ENCODE results near the gene SP1. TPM values are rescaled to one million over a fixed set of nuclear protein-coding genes. Genes with fewer than 3 reads are reported as not detected.

SP1 gene
- total and polyA plus RNA-seq, 9 of the 15 experiments (the other 6 are each of a cell fraction or from before 2014, with no cell fraction given), result 8.0 to 65.5 (median 41.6) TPM

DNA sequence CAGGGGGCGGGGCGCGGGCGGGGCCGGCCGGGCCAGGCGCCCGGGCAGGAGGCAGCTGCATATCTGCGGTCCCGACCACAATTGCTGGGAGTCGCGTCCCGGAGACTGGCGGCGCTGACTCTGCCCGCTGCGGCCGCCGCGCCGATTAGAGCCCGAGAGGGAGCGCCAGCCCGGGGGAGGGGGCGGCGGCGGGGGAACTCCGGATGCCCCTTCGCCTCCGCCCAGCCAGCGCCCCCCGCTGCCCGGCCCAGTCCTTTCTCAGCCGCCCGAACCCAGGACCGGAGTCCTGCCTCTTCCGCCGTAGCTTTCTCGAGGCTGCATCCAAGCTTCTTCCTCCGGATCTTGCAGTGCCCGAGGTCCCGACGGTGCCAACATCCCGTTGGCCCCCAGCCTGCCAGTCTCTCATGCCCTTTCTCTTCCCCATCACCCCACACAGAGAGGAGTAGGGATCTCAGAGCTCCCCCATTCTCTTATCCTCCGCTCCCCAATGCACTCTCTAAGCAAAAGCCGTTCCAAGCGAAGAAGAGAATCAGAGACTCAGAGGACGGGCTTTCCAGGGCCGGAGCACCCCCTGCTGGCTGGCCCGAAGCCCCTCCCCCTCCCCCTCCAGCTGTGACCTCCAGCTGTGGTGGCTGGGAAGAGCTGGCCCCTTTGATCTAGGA, 35.0 kb upstream of the SP1 start (continued):
- no peak for TF ChIP-seq PRMT5 (CRISPR knock-in tag; IDR thresholded peaks at IDR 0.05)
- TF ChIP-seq CBX3 (IDR thresholded peaks at IDR 0.05; ENCODE audit: borderline replicate concordance in 1 of 2, low read length in 2 of 2), result no peak
- TF ChIP-seq, protein P1, sequence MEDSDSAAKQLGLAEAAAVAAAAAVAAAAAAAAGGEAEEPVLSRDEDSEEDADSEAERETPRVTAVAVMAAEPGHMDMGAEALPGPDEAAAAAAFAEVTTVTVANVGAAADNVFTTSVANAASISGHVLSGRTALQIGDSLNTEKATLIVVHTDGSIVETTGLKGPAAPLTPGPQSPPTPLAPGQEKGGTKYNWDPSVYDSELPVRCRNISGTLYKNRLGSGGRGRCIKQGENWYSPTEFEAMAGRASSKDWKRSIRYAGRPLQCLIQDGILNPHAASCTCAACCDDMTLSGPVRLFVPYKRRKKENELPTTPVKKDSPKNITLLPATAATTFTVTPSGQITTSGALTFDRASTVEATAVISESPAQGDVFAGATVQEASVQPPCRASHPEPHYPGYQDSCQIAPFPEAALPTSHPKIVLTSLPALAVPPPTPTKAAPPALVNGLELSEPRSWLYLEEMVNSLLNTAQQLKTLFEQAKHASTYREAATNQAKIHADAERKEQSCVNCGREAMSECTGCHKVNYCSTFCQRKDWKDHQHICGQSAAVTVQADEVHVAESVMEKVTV (CRISPR knock-in tag; IDR thresholded peaks at IDR 0.05), result peak; percentile 86
- no peak for TF ChIP-seq DDX20 (tag; IDR thresholded peaks at IDR 0.05; ENCODE audit: low read depth)
- TF ChIP-seq, protein P2, sequence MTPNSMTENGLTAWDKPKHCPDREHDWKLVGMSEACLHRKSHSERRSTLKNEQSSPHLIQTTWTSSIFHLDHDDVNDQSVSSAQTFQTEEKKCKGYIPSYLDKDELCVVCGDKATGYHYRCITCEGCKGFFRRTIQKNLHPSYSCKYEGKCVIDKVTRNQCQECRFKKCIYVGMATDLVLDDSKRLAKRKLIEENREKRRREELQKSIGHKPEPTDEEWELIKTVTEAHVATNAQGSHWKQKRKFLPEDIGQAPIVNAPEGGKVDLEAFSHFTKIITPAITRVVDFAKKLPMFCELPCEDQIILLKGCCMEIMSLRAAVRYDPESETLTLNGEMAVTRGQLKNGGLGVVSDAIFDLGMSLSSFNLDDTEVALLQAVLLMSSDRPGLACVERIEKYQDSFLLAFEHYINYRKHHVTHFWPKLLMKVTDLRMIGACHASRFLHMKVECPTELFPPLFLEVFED (CRISPR knock-in tag; conservative IDR thresholded peaks at IDR 0.05), result 0 out of 2 replicates have a peak, but pooled peaks have one; percentile 54
- TF ChIP-seq PCBP1 (IDR thresholded peaks at IDR 0.05; ENCODE audit: low read depth, low read length, poor library complexity, severe bottlenecking), result no peak
- no peak; the same call in 1 of the 2 replicates for TF ChIP-seq MTA3 (IDR thresholded peaks at IDR 0.05; ENCODE audit: borderline replicate concordance)
- no peak for TF ChIP-seq ILF3 (IDR thresholded peaks at IDR 0.05; ENCODE audit: borderline replicate concordance)
- TF ChIP-seq SAFB (IDR thresholded peaks at IDR 0.05; ENCODE audit: borderline replicate concordance, low read depth, low read length), result no peak
- no peak for TF ChIP-seq ZNF184 (CRISPR knock-in tag; IDR thresholded peaks at IDR 0.05)
- TF ChIP-seq NR4A1 (CRISPR knock-in tag; IDR thresholded peaks at IDR 0.05), result no peak
- TF ChIP-seq NR4A1 (tag; IDR thresholded peaks at IDR 0.05), result no peak
- TF ChIP-seq JUNB (CRISPR knock-in tag; conservative IDR thresholded peaks at IDR 0.05), result no peak
- TF ChIP-seq POLR2H (tag; IDR thresholded peaks at IDR 0.05; ENCODE audit: low read depth), result no peak
- peak; percentile 94 for TF ChIP-seq DACH1 (IDR thresholded peaks at IDR 0.05; ENCODE audit: partially characterized antibody)
- TF ChIP-seq, protein P3, sequence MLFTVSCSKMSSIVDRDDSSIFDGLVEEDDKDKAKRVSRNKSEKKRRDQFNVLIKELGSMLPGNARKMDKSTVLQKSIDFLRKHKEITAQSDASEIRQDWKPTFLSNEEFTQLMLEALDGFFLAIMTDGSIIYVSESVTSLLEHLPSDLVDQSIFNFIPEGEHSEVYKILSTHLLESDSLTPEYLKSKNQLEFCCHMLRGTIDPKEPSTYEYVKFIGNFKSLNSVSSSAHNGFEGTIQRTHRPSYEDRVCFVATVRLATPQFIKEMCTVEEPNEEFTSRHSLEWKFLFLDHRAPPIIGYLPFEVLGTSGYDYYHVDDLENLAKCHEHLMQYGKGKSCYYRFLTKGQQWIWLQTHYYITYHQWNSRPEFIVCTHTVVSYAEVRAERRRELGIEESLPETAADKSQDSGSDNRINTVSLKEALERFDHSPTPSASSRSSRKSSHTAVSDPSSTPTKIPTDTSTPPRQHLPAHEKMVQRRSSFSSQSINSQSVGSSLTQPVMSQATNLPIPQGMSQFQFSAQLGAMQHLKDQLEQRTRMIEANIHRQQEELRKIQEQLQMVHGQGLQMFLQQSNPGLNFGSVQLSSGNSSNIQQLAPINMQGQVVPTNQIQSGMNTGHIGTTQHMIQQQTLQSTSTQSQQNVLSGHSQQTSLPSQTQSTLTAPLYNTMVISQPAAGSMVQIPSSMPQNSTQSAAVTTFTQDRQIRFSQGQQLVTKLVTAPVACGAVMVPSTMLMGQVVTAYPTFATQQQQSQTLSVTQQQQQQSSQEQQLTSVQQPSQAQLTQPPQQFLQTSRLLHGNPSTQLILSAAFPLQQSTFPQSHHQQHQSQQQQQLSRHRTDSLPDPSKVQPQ (CRISPR knock-in tag; IDR thresholded peaks at IDR 0.05; ENCODE audit: borderline replicate concordance), result no peak
- peak; percentile 81 for TF ChIP-seq POLR2G (IDR thresholded peaks at IDR 0.05; ENCODE audit: low read depth, low read length)
- TF ChIP-seq, protein P4, sequence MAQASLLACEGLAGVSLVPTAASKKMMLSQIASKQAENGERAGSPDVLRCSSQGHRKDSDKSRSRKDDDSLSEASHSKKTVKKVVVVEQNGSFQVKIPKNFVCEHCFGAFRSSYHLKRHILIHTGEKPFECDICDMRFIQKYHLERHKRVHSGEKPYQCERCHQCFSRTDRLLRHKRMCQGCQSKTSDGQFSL (CRISPR knock-in tag; IDR thresholded peaks at IDR 0.05), result no peak; the same call in 1 of the 2 replicates
- TF ChIP-seq, protein P4 (tag; IDR thresholded peaks at IDR 0.05), result peak in 1 of 2 experiments; percentile 66; a peak in 1 of 4 replicates
- no peak for TF ChIP-seq RBM39 (optimal IDR thresholded peaks at IDR 0.05; ENCODE audit: low read depth, low read length)
- TF ChIP-seq BMI1 (IDR thresholded peaks at IDR 0.05; ENCODE audit: low read length), result no peak
- TF ChIP-seq POLR2A (conservative IDR thresholded peaks at IDR 0.05), result 0 out of 2 replicates have a peak, but pooled peaks have one; percentile 24
- TF ChIP-seq HIVEP1 (CRISPR knock-in tag; IDR thresholded peaks at IDR 0.05), result no peak
- peak; percentile 77 for TF ChIP-seq BCOR (IDR thresholded peaks at IDR 0.05)
